ENCODE data around the gene C4A.
"Not testable (repeated sequence)": the region's sequence is repeated elsewhere in the genome, so short reads cannot be mapped to it uniquely, and the experiment has no call there.

C4A gene

GRCh38 chr6:31981744-31982143 is at the start of gene C4A:
C4A (plus strand) TSS chr6:31982057; CDS start chr6:31982108, 51 bp downstream.
- not testable (repeated sequence) for DNase-seq (ENCODE audit: low read depth)

- DNase-seq (ENCODE audit: low read depth) = not testable (repeated sequence)
These were observed 49.7 kb upstream of the C4A start for GRCh38 chr6:31932137-31932536.

- no peak for DNase-seq (ENCODE audit: low read depth)
These were observed 48.3 kb upstream of the C4A start for GRCh38 chr6:31933537-31933936.

- no peak for DNase-seq (ENCODE audit: low read depth)
These were observed 46.8 kb upstream of the C4A start for GRCh38 chr6:31935021-31935420.

- DNase-seq (ENCODE audit: low read depth) = no peak
These were observed 46.0 kb upstream of the C4A start for GRCh38 chr6:31935823-31936222.

- no peak for DNase-seq (ENCODE audit: low read depth)
These were observed 41.6 kb upstream of the C4A start for GRCh38 chr6:31940256-31940664.

- no peak for DNase-seq (ENCODE audit: low read depth)
These were observed 38.1 kb upstream of the C4A start for GRCh38 chr6:31943742-31944141.

- DNase-seq (ENCODE audit: low read depth) = no peak
These were observed 36.7 kb upstream of the C4A start for GRCh38 chr6:31945154-31945506.

- no peak for DNase-seq (ENCODE audit: low read depth)
These were observed 36.1 kb upstream of the C4A start, which contains the start of gene CFB for GRCh38 chr6:31945507-31946369. CFB (plus strand) TSS chr6:31946095; CDS start chr6:31946222, 127 bp downstream.

GRCh38 chr6:31946370-31946885 is 35.4 kb upstream of the C4A start:
- no peak for DNase-seq (ENCODE audit: low read depth)

- no peak for DNase-seq (ENCODE audit: low read depth)
These were observed 34.7 kb upstream of the C4A start for GRCh38 chr6:31947070-31947675.

- DNase-seq (ENCODE audit: low read depth) = no peak
These were observed 34.0 kb upstream of the C4A start for GRCh38 chr6:31947864-31948263.

- no peak for DNase-seq (ENCODE audit: low read depth)
These were observed 33.6 kb upstream of the C4A start for GRCh38 chr6:31948306-31948705.

- DNase-seq (ENCODE audit: low read depth) = no peak
These were observed 33.0 kb upstream of the C4A start for GRCh38 chr6:31948753-31949413.

- DNase-seq (ENCODE audit: low read depth) = no peak
These were observed 31.8 kb upstream of the C4A start for GRCh38 chr6:31949926-31950548.

GRCh38 chr6:31952140-31952805 is 29.6 kb upstream of the C4A start:
- DNase-seq (ENCODE audit: low read depth) = no peak

- DNase-seq (ENCODE audit: low read depth) = no peak
These were observed 29.0 kb upstream of the C4A start for GRCh38 chr6:31952890-31953289.

GRCh38 chr6:31954511-31954910 is 27.3 kb upstream of the C4A start:
- DNase-seq (ENCODE audit: low read depth) = no peak

- DNase-seq (ENCODE audit: low read depth) = no peak
These were observed 25.1 kb upstream of the C4A start for GRCh38 chr6:31956796-31957195.

- DNase-seq (ENCODE audit: low read depth) = no peak
These were observed 23.5 kb upstream of the C4A start for GRCh38 chr6:31958412-31958740.

GRCh38 chr6:31958741-31959739 is 22.8 kb upstream of the C4A start, which contains the start of the genes NELFE and SKIC2:
NELFE (minus strand) TSS chr6:31958971; CDS start chr6:31958446, 525 bp downstream.
SKIC2 (plus strand) TSS chr6:31959175; CDS start chr6:31959193, 18 bp downstream.
- peak; percentile 96 for DNase-seq (ENCODE audit: low read depth)

All from CMK (cell line).